Mammary epithelial cell (primary cell): ENCODE results near the gene CNST.

Source experiments
- CTCF ChIP-seq, 2 donors: IDR thresholded peaks in 1 of 2; conservative IDR thresholded peaks in 1 of 2; 2 replicates each; pipeline ENCODE4 v1.5.1; 2011 to 2012; ENCODE audit warnings: inconsistent platforms in 2 of 2, low read length in 2 of 2, mild to moderate bottlenecking in 2 of 2, control low read depth in 1 of 2, low read depth in 1 of 2; ENCODE audit not compliant: insufficient read depth in 1 of 2; ENCODE audit errors: extremely low read depth in 1 of 2
- EZH2 ChIP-seq: IDR thresholded peaks from 2 replicates; pipeline ENCODE4 v1.6.1; 2012; ENCODE audit warnings: low read length, inconsistent platforms, borderline replicate concordance

GRCh38 chr1:246669659-246670058 lies 103.4 kb downstream of the CNST start:
- TF ChIP-seq CTCF (conservative IDR thresholded peaks at IDR 0.05 in 1 of 2, IDR thresholded peaks at IDR 0.05 in 1 of 2; ENCODE audit: extremely low read depth in 1 of 2, insufficient read depth in 1 of 2, low read depth in 1 of 2, low read length in 2 of 2) = no peak
- no peak for TF ChIP-seq EZH2
